SK-N-SH (cell line): ENCODE data around the gene CYTH4. TPM values are rescaled to one million over a fixed set of nuclear protein-coding genes. Genes with fewer than 3 reads are reported as not detected.

Experiments used
- CTCF ChIA-PET: fragments of 300-600, 350-600 bp; formaldehyde crosslinking; extraction: SDS; loops from one replicate; lab custom pipeline; 2021; lab: Yijun Ruan, JAX
- POLR2A ChIA-PET: fragments of 350-600 bp; sonication (Branson Sonifier 250); formaldehyde crosslinking; extraction: SDS; loops from one replicate; lab custom pipeline; 2020; ENCODE audit warnings: antibody characterized with exemption, inconsistent platforms; lab: Yijun Ruan, JAX
- DNase-seq: peaks from one replicate; pipeline ENCODE4 v3.0.0; 2012
- H2AFZ ChIP-seq: fragments of 200-600 bp; sonication (generic); 2 replicates; pipeline ENCODE4 v1.8.1; 2016; ENCODE audit warnings: antibody characterized with exemption, mild to moderate bottlenecking, low read depth
- H3F3A ChIP-seq: fragments of 200-600 bp; sonication (generic); replicated peaks from 2 replicates; pipeline ENCODE3; 2016; ENCODE audit warnings: antibody characterized with exemption, mild to moderate bottlenecking; ENCODE audit not compliant: insufficient read depth
- H3K27ac ChIP-seq, 2 experiments: fragments of 200-500 bp in 1 of 2; fragments of 200-600 bp in 1 of 2; sonication (Bioruptor generic) in 1 of 2; sonication (generic), shearing (Covaris generic) in 1 of 2; 2 replicates each; pipeline versions ENCODE4 v1.5.1 to v1.6.1; 2014 to 2016; ENCODE audit warnings: low read depth in 2 of 2, inconsistent platforms in 1 of 2, low read length in 1 of 2, mild to moderate bottlenecking in 1 of 2, mixed read lengths in 1 of 2
- H3K27me3 ChIP-seq: fragments of 200-600 bp; sonication (generic), shearing (Covaris generic); 2 replicates; pipeline ENCODE4 v1.6.1; 2016; ENCODE audit warnings: mixed run types; ENCODE audit not compliant: insufficient read depth
- H3K36me3 ChIP-seq, 2 experiments: fragments of 200-500 bp in 1 of 2; fragments of 200-600 bp in 1 of 2; sonication (Bioruptor generic) in 1 of 2; sonication (generic) in 1 of 2; replicated peaks in 1 of 2; 2 replicates each; pipeline versions ENCODE3 to v1.5.1; 2014 to 2016; ENCODE audit warnings: low read length in 1 of 2, mild to moderate bottlenecking in 1 of 2; ENCODE audit not compliant: insufficient read depth in 2 of 2, control insufficient read depth in 1 of 2
- H3K4me1 ChIP-seq, 2 experiments: fragments of 200-500 bp in 1 of 2; fragments of 200-600 bp in 1 of 2; sonication (Bioruptor generic) in 1 of 2; sonication (generic), shearing (Covaris generic) in 1 of 2; 2 replicates each; pipeline versions ENCODE4 v1.5.1 to v1.6.1; 2014 to 2016; ENCODE audit warnings: low read depth in 1 of 2, low read length in 1 of 2, mixed run types in 1 of 2; ENCODE audit not compliant: insufficient read depth in 2 of 2, control insufficient read depth in 1 of 2
- H3K4me2 ChIP-seq: fragments of 200-600 bp; sonication (generic), shearing (Covaris generic); 2 replicates; pipeline ENCODE4 v1.6.1; 2017; ENCODE audit warnings: mixed run types
- H3K4me3 ChIP-seq, 2 experiments: fragments of 200-500 bp in 1 of 2; fragments of 200-600 bp in 1 of 2; sonication (Bioruptor generic) in 1 of 2; sonication (generic), shearing (Covaris generic) in 1 of 2; 2 replicates each; pipeline versions ENCODE4 v1.5.1 to v1.8.1; 2014 to 2016; ENCODE audit warnings: low read depth in 2 of 2, inconsistent platforms in 1 of 2, low read length in 1 of 2, mild to moderate bottlenecking in 1 of 2, mixed read lengths in 1 of 2, moderate library complexity in 1 of 2
- H3K79me2 ChIP-seq: fragments of 200-600 bp; sonication (generic); 2 replicates; pipeline ENCODE4 v1.8.1; 2017; ENCODE audit warnings: mild to moderate bottlenecking; ENCODE audit not compliant: insufficient read depth
- H3K9ac ChIP-seq: fragments of 200-600 bp; sonication (generic); 2 replicates; pipeline ENCODE4 v1.6.1; 2017; ENCODE audit warnings: mixed run types
- H3K9me2 ChIP-seq: fragments of 200-600 bp; sonication (generic); 2 replicates; pipeline ENCODE4 v1.6.1; 2017; ENCODE audit warnings: mixed run types
- H3K9me3 ChIP-seq: fragments of 200-600 bp; sonication (generic); 2 replicates; pipeline ENCODE4 v1.6.1; 2017; ENCODE audit warnings: mixed run types, mild to moderate bottlenecking, moderate library complexity
- H4K20me1 ChIP-seq: fragments of 200-600 bp; sonication (generic); 2 replicates; pipeline ENCODE4 v1.6.1; 2017; ENCODE audit warnings: mild to moderate bottlenecking, mixed run types; ENCODE audit not compliant: insufficient read depth
- CHD2 ChIP-seq: fragments of 150-350 bp; IDR thresholded peaks from 2 replicates; pipeline ENCODE4 v1.6.1; 2018; ENCODE audit warnings: low read length; ENCODE audit not compliant: partially characterized antibody
- EZH2phosphoT487 ChIP-seq: fragments of 200-600 bp; sonication (generic); IDR thresholded peaks from 2 replicates; pipeline ENCODE4 v1.6.1; 2017; ENCODE audit warnings: low read depth, mixed run types, mild to moderate bottlenecking, antibody characterized with exemption, moderate library complexity, borderline replicate concordance
- FOSL2 ChIP-seq: IDR thresholded peaks from 2 replicates; pipeline ENCODE4 v1.4.0; 2012; ENCODE audit warnings: low read depth, mild to moderate bottlenecking, moderate library complexity, borderline replicate concordance
- FOXJ3 ChIP-seq: sonication (generic); formaldehyde crosslinking; IDR thresholded peaks from 2 replicates; pipeline ENCODE4 v1.5.1; 2020; ENCODE audit warnings: mild to moderate bottlenecking, missing genetic modification reagents
- GATA2 ChIP-seq: sonication (generic); formaldehyde crosslinking; IDR thresholded peaks from 2 replicates; pipeline ENCODE4 v1.5.0; 2020; ENCODE audit warnings: mild to moderate bottlenecking, missing genetic modification reagents
- JUND ChIP-seq: IDR thresholded peaks from 2 replicates; pipeline ENCODE4 v1.4.0; 2012
- MAX ChIP-seq: IDR thresholded peaks from 2 replicates; pipeline ENCODE4 v1.4.0; 2012; ENCODE audit warnings: low read depth
- MEF2A ChIP-seq: IDR thresholded peaks from 2 replicates; pipeline ENCODE4 v1.4.0; 2012; ENCODE audit warnings: low read depth, borderline replicate concordance
- NRF1 ChIP-seq: IDR thresholded peaks from 2 replicates; pipeline ENCODE4 v1.6.1; 2012; ENCODE audit warnings: low read depth, mild to moderate bottlenecking, low read length
- PBX3 ChIP-seq: IDR thresholded peaks from 2 replicates; pipeline ENCODE4; 2012
- REST ChIP-seq: IDR thresholded peaks from 2 replicates; pipeline ENCODE4 v1.6.1; 2012; ENCODE audit warnings: mild to moderate bottlenecking, low read depth, low read length, moderate library complexity
- RXRA ChIP-seq: IDR thresholded peaks from 2 replicates; pipeline ENCODE4 v1.4.0; 2012; ENCODE audit warnings: low read depth, mild to moderate bottlenecking, borderline replicate concordance
- TAF1 ChIP-seq: IDR thresholded peaks from 2 replicates; pipeline ENCODE4 v1.6.1; 2012; ENCODE audit warnings: low read depth, mild to moderate bottlenecking, low read length, moderate library complexity, borderline replicate concordance
- TEAD4 ChIP-seq: IDR thresholded peaks from 2 replicates; pipeline ENCODE4 v1.4.0; 2012; ENCODE audit warnings: mild to moderate bottlenecking, borderline replicate concordance; ENCODE audit not compliant: insufficient read depth
- YY1 ChIP-seq: IDR thresholded peaks from 2 replicates; pipeline ENCODE4 v1.4.0; 2012; ENCODE audit warnings: low read depth, mild to moderate bottlenecking
- ZBTB33 ChIP-seq: IDR thresholded peaks from 2 replicates; pipeline ENCODE4 v1.4.0; 2012; ENCODE audit warnings: low read depth, borderline replicate concordance
- WGBS: methylation state at CpG from one replicate; pipeline ENCODE4 v1.1.6; 2017; ENCODE audit warnings: low lambda C conversion rate; 5-methylcytosine and 5-hydroxymethylcytosine counted together
- polyA plus RNA-seq, 3 experiments: library from polyadenylated mRNA; depleted of rRNA; stranded (reverse); fragments of >200 nt; gene quantifications; 2 replicates each; pipeline ENCODE4 v1.2.3, GENCODE V29; 2012

CYTH4 gene
- polyA plus RNA-seq, 1 of the 3 experiments (the other 2 are of a cell fraction): 0.07 TPM

GRCh38 chr22:37304595-37305343 lies 22.5 kb downstream of the CYTH4 start:
- peaks cover 20 to 40% of the 10 kb centered on the region in 2 experiments; a peak in 3 of 4 replicates for H3K4me1 ChIP-seq
- TF ChIP-seq TAF1 (no peak), MAX (no peak), GATA2 (CRISPR knock-in tag) (no peak), FOSL2 (peak; percentile 38; the same call in 1 of the 2 replicates), CHD2 (no peak), PBX3 (no peak), YY1 (no peak)
- H3K27ac ChIP-seq: peak overlapping the region in 1 of 2 experiments; percentile 64; a peak in 2 of 4 replicates
- no peaks in the 10 kb centered on the region for H3K36me3 ChIP-seq
- peak overlapping the region; percentile 45 for H3K4me2 ChIP-seq
- POLR2A ChIA-PET: no interaction called here
- no peaks in the 10 kb centered on the region for H3K79me2 ChIP-seq
- no peaks in the 10 kb centered on the region for H3K9me3 ChIP-seq
- no peak for DNase-seq
- no peak overlapping the region; the same call in 1 of the 2 replicates for H3K9ac ChIP-seq
- H3K9me2 ChIP-seq: no peaks in the 10 kb centered on the region
- CTCF ChIA-PET: interaction anchor here (0.7 to 1.9 kb wide), 4 partner anchors 13 to 152 kb away, joined by 3 to 6 read pairs (median 4); no protein-coding TSS in a partner anchor
- no peaks in the 10 kb centered on the region for H3K27me3 ChIP-seq
- peaks cover 30% of the 10 kb centered on the region for H3F3A ChIP-seq
- WGBS: 72% methylated on average over 10 of the region's 10 CpGs
- no peak overlapping the region; the same call in 1 of the 2 replicates for H2AFZ ChIP-seq
- no peak overlapping the region for H3K4me3 ChIP-seq
- H4K20me1 ChIP-seq: no peaks in the 10 kb centered on the region

GRCh38 chr22:37305887-37306286 lies 23.6 kb downstream of the CYTH4 start:
- no peaks in the 10 kb centered on the region for H3K9me2 ChIP-seq
- no peak overlapping the region for H3K9ac ChIP-seq
- no peak overlapping the region for H2AFZ ChIP-seq
- ChIA-PET POLR2A (no interaction called here), CTCF (interaction anchor here (1.9 kb wide), 1 partner anchor 39 kb away, joined by 6 read pairs; no protein-coding TSS in a partner anchor)
- no peak overlapping the region for H3K4me3 ChIP-seq
- 100% methylated on average over 1 of the region's 2 CpGs for WGBS
- peak overlapping the region in 1 of 2 experiments; percentile 94; a peak in 2 of 4 replicates for H3K27ac ChIP-seq
- peaks cover 26 to 44% of the 10 kb centered on the region in 2 experiments; a peak in 3 of 4 replicates for H3K4me1 ChIP-seq
- H3K36me3 ChIP-seq: no peaks in the 10 kb centered on the region
- H3K79me2 ChIP-seq: no peaks in the 10 kb centered on the region
- H3K9me3 ChIP-seq: no peaks in the 10 kb centered on the region
- H4K20me1 ChIP-seq: no peaks in the 10 kb centered on the region
- H3F3A ChIP-seq: peaks cover 30% of the 10 kb centered on the region
- no peak for DNase-seq
- H3K4me2 ChIP-seq: no peak overlapping the region
- H3K27me3 ChIP-seq: no peaks in the 10 kb centered on the region
- TF ChIP-seq REST: no peak
- TF ChIP-seq EZH2phosphoT487: no peak
- no peak for TF ChIP-seq MEF2A
- no peak for TF ChIP-seq RXRA
- no peak for TF ChIP-seq ZBTB33
- no peak for TF ChIP-seq MAX
- TF ChIP-seq TEAD4: no peak
- no peak for TF ChIP-seq JUND
- no peak for TF ChIP-seq CHD2
- TF ChIP-seq PBX3: no peak
- no peak for TF ChIP-seq NRF1
- TF ChIP-seq FOSL2: no peak
- no peak for TF ChIP-seq FOXJ3 (CRISPR knock-in tag)
